ENCODE results near the gene BZW2. TPM values are rescaled to one million over a fixed set of nuclear protein-coding genes. Genes with fewer than 3 reads are reported as not detected.

BZW2 gene
- total and polyA plus RNA-seq, 2 of the 13 experiments (the other 11 are each of a cell fraction or from before 2014, with no cell fraction given): 21.8 to 95.2 TPM

- no peak for TF ChIP-seq ZNF142 (CRISPR knock-in tag; IDR thresholded peaks at IDR 0.05)
- TF ChIP-seq GATAD2A (CRISPR knock-in tag; IDR thresholded peaks at IDR 0.05): peak; percentile 10; the same call in 1 of the 2 replicates
- TF ChIP-seq RXRB (CRISPR knock-in tag; IDR thresholded peaks at IDR 0.05; ENCODE audit: borderline replicate concordance): no peak
- no peak for TF ChIP-seq ATF1 (CRISPR knock-in tag; IDR thresholded peaks at IDR 0.05)
- no peak for TF ChIP-seq ATF5 (CRISPR knock-in tag; IDR thresholded peaks at IDR 0.05; ENCODE audit: low read depth)
- TF ChIP-seq ZBTB21 (CRISPR knock-in tag; IDR thresholded peaks at IDR 0.05): no peak
- TF ChIP-seq, protein P1, sequence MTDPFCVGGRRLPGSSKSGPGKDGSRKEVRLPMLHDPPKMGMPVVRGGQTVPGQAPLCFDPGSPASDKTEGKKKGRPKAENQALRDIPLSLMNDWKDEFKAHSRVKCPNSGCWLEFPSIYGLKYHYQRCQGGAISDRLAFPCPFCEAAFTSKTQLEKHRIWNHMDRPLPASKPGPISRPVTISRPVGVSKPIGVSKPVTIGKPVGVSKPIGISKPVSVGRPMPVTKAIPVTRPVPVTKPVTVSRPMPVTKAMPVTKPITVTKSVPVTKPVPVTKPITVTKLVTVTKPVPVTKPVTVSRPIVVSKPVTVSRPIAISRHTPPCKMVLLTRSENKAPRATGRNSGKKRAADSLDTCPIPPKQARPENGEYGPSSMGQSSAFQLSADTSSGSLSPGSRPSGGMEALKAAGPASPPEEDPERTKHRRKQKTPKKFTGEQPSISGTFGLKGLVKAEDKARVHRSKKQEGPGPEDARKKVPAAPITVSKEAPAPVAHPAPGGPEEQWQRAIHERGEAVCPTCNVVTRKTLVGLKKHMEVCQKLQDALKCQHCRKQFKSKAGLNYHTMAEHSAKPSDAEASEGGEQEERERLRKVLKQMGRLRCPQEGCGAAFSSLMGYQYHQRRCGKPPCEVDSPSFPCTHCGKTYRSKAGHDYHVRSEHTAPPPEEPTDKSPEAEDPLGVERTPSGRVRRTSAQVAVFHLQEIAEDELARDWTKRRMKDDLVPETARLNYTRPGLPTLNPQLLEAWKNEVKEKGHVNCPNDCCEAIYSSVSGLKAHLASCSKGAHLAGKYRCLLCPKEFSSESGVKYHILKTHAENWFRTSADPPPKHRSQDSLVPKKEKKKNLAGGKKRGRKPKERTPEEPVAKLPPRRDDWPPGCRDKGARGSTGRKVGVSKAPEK (CRISPR knock-in tag; IDR thresholded peaks at IDR 0.05; ENCODE audit: borderline replicate concordance): no peak
- TF ChIP-seq, protein P2, sequence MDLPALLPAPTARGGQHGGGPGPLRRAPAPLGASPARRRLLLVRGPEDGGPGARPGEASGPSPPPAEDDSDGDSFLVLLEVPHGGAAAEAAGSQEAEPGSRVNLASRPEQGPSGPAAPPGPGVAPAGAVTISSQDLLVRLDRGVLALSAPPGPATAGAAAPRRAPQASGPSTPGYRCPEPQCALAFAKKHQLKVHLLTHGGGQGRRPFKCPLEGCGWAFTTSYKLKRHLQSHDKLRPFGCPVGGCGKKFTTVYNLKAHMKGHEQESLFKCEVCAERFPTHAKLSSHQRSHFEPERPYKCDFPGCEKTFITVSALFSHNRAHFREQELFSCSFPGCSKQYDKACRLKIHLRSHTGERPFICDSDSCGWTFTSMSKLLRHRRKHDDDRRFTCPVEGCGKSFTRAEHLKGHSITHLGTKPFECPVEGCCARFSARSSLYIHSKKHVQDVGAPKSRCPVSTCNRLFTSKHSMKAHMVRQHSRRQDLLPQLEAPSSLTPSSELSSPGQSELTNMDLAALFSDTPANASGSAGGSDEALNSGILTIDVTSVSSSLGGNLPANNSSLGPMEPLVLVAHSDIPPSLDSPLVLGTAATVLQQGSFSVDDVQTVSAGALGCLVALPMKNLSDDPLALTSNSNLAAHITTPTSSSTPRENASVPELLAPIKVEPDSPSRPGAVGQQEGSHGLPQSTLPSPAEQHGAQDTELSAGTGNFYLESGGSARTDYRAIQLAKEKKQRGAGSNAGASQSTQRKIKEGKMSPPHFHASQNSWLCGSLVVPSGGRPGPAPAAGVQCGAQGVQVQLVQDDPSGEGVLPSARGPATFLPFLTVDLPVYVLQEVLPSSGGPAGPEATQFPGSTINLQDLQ (CRISPR knock-in tag; IDR thresholded peaks at IDR 0.05): no peak
- TF ChIP-seq ZNF577 (CRISPR knock-in tag; IDR thresholded peaks at IDR 0.05; ENCODE audit: borderline replicate concordance, low read depth): no peak
- TF ChIP-seq ZNF317 (CRISPR knock-in tag; IDR thresholded peaks at IDR 0.05): peak; percentile 66
- no peak for TF ChIP-seq ZEB1 (IDR thresholded peaks at IDR 0.05; ENCODE audit: insufficient replicate concordance, low read depth)
- no peak for TF ChIP-seq ZSCAN30 (CRISPR knock-in tag; IDR thresholded peaks at IDR 0.05)
- no peak for TF ChIP-seq RARG (CRISPR knock-in tag; IDR thresholded peaks at IDR 0.05; ENCODE audit: low read depth)
- TF ChIP-seq ARNT (IDR thresholded peaks at IDR 0.05): no peak
- TF ChIP-seq ZNF562 (CRISPR knock-in tag; IDR thresholded peaks at IDR 0.05; ENCODE audit: borderline replicate concordance): no peak
- no peak for TF ChIP-seq ZNF124 (CRISPR knock-in tag; IDR thresholded peaks at IDR 0.05)
- TF ChIP-seq ZNF781 (CRISPR knock-in tag; IDR thresholded peaks at IDR 0.05; ENCODE audit: borderline replicate concordance, not compliant biosample characterization): peak; percentile 14
These were observed 1.1 kb upstream of the BZW2 start (continued) for GRCh38 chr7:16644636-16645592.
